ENCODE measurements around the gene U2AF2.

U2AF2 gene

GRCh38 chr19:55647732-55648584 lies 6.9 kb upstream of the U2AF2 start, which contains the start of gene CCDC106:
TSS of gene CCDC106 (plus strand) at chr19:55648212. CDS start at chr19:55649047, 835 bp downstream.
- TF ChIP-seq CTCF (IDR thresholded peaks at IDR 0.05; ENCODE audit: low read depth, low read length): no peak
- peak; percentile 60 to 86 for DNase-seq (ENCODE audit: low read depth in 2 of 2)
- H3K4me3 ChIP-seq (replicated peaks in 1 of 2; ENCODE audit: low read depth in 2 of 2, low read length in 2 of 2): peak within 1 kb of the TSS; percentile 74 to 77

DNA sequence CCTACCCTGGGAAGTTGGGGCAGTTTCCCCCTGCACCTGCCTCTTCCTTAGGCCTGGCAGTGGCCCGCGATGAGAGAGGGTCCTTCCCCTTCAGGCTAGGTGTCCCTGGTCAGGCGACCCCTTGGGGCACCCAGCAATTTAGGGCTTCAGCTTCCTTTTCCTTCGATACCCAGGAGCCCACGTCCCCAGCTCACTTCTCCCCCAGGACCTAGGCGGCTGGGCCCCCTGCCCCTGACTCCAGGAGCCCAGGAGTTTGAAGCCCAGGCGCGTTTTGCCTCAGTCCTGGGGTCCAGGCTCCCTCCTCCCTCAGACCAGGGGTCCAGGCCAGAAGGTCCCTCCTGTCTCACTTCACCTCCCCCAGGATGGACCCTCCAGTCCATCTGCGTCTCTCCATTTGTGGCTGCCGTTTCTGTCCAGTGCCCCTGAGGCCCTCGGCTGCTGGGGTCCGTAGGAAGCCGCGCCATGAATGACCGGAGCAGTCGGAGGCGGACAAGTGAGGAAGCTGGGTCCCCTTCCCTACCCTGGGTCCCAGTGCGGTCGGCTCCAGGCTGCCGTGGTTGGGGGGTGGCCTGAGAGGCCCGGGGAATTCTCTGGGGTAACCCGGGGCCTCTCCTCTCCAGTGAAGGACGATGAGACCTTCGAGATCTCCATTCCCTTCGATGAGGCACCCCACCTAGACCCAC lies 6.1 kb upstream of the U2AF2 start:
- TF ChIP-seq CTCF (IDR thresholded peaks at IDR 0.05; ENCODE audit: low read depth, low read length): no peak
- no peak for DNase-seq (ENCODE audit: low read depth in 2 of 2)
- peak overlapping the region; percentile 74 to 77 for H3K4me3 ChIP-seq (replicated peaks in 1 of 2; ENCODE audit: low read depth in 2 of 2, low read length in 2 of 2)

DNA sequence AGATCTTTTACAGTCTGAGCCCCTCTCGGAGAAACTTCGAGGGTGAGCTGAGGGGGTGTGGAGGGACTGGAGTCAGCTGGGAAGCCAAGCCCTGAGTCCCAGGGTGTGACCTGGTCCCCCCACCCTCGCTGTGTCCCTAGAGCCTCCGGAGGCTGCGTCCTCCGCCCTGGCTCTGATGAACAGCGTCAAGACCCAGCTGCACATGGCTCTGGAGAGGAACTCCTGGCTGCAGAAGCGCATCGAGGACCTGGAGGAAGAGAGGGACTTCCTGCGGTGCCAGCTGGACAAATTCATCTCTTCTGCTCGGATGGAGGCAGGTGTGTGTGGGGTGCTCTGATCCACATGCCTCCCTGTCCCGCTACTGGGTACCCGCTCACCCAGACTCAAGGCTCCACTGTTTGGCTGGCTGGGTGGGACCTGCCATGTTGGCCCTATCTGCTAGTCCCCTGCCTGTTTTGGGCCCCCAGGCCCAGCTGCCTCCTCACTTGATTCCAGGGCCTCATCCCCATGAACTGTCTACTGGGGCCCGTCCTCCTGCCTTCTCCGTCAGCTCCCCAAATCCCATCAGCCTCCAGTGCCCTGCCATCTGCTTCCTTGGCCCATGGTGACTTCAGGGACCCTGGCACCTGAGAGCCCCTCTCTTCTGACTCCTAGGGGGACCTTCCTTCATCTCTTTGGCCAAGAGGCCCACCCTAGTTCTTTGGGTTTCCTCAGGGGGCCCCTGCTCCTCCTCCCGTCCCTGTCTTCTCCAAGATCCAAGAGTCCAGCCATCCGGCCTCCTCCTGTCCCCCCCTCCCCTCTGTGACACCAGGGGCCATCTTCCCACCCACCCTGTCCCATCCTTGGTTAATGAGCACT lies 5.3 kb upstream of the U2AF2 start:
- no peak for DNase-seq (ENCODE audit: low read depth in 2 of 2)
- H3K4me3 ChIP-seq (replicated peaks in 1 of 2; ENCODE audit: low read depth in 2 of 2, low read length in 2 of 2): peak overlapping the region in 1 of 2 donors; percentile 74
- TF ChIP-seq CTCF (IDR thresholded peaks at IDR 0.05; ENCODE audit: low read depth, low read length): no peak

DNA sequence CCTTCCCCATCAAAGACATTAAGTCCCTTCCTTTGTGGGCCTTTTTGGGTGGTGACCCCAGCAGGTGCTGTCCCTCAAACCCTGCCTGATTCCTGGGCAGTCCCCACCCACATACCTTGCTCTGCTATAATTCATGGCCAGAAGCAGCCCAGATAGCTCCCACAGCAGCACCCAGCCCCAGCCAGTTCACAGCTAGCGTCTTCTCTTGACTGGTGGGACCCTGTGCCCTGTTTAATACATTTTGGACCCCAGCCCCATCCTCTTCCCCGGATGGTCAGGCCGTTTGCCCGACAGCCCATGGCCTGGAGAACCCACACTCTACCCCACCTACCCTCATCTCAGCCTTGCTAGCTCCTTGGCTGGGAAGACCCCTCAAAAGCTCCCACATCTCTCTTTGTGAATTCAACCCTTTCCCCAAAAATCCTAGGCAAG lies 4.7 kb upstream of the U2AF2 start:
- no peak for DNase-seq (ENCODE audit: low read depth in 2 of 2)
- H3K4me3 ChIP-seq (replicated peaks in 1 of 2; ENCODE audit: low read depth in 2 of 2, low read length in 2 of 2): no peak overlapping the region
- no peak for TF ChIP-seq CTCF (IDR thresholded peaks at IDR 0.05; ENCODE audit: low read depth, low read length)

DNA sequence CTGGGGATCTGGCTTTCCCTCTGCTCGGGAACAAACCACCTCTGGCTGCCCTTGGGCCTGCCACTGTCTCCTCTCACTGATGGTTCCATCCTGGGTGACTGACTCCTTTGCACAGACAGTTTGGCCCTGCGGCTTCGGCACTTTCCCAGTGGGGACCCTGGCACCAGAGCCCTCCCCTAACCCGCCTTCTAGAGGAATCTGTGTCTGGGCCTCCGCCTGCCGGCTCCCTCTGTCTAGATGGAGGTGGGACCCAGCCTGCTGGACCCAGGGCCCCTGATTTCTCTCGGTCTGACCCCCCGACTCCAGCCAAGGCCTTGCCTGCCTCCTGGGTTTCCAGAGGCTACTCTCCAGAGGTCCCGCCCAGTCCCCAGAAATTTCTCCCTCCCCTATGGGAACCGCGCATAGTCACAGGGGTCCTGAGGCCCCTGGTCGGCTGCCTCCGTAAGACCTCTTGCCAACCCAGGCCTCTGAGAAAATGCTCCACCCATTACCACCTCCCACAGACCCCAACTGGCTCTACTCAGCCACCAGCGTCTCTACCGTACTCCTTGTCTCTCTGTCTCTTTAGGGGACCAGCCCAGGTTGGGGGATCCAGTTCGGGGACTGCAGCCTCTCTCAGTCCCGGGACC lies 4.1 kb upstream of the U2AF2 start:
- no peak for DNase-seq (ENCODE audit: low read depth in 2 of 2)
- no peak overlapping the region for H3K4me3 ChIP-seq (replicated peaks in 1 of 2; ENCODE audit: low read depth in 2 of 2, low read length in 2 of 2)
- no peak for TF ChIP-seq CTCF (IDR thresholded peaks at IDR 0.05; ENCODE audit: low read depth, low read length)

DNA sequence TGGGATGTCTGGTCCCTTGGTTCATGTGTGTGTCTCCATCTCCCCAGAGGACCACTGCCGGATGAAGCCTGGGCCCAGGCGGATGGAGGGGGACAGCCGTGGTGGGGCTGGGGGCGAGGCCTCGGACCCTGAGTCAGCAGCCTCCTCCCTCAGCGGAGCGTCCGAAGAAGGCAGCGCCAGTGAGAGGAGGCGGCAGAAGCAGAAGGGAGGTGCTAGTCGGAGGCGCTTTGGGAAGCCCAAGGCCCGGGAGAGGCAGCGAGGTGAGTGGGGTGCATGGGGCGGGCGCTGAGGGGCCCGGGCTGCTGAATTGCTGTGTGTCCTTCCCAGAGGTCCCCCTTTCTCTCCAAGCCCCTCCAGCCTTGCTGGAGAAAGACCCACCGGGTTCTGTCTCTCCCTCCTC lies 3.6 kb upstream of the U2AF2 start:
- DNase-seq (ENCODE audit: low read depth in 2 of 2): no peak
- no peak overlapping the region for H3K4me3 ChIP-seq (replicated peaks in 1 of 2; ENCODE audit: low read depth in 2 of 2, low read length in 2 of 2)
- TF ChIP-seq CTCF (IDR thresholded peaks at IDR 0.05; ENCODE audit: low read depth, low read length): no peak
